GM18870 (cell line): ENCODE results near the gene GMPR2.

Source experiments
- ATAC-seq: cut with Tn5 transposase; IDR thresholded peaks from one replicate; pipeline ENCODE4 v1.9.1; 2021; ENCODE audit warnings: moderate library complexity; ENCODE audit not compliant: unreplicated experiment

GMPR2 gene

DNA sequence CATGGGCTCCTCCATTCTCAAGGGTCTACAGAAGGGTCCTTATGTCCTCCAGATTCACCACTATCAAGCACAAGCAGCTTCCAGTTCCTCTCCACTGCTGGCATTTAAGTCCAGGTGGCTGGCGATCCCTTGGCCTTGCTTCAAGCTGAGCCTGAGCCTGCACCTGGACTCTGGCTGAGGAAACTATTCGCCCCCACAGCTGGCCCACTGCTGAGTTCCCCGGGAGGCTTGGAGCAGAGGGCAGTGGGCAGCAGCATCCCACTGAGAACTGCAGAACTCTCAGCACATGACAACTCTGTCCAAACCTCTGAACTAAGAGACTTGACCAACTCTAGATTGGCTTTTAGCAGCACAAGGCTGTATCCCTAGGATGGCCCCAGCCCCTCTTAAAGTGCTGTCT, 50.0 kb downstream of the GMPR2 start:
- ATAC-seq = no peak

DNA sequence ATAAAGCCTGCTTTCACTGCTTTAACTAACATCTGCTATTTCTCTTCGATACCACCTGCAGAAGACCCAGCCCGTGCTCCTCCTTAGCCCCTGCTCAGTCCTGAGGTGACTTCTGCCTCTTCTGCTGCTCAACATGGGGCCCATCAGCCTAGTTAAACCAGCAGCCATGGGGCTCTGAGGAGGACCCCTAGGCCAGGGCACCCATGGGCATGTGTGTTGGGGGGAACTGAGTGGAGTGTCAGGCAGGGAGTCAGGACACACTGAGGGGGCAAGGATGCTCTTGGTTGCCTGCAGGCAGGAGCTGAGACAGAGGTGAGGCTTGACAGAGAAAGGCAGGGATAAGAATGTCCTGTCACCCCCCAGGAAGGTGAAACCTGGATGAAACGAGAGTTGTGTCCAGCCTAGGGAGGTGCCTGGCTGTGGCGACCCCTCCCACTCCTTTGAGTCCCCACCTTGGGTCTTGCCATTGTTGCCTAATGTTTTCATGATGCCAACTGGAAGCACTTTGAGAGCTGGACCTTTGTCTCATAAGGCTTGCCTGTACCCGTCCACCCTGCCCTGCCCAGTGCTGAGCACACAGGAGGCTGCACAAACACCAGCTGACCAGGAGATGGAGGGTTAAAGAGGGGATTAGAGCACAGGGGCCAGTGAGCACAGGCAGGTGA, 51.2 kb downstream of the GMPR2 start:
- no peak for ATAC-seq

DNA sequence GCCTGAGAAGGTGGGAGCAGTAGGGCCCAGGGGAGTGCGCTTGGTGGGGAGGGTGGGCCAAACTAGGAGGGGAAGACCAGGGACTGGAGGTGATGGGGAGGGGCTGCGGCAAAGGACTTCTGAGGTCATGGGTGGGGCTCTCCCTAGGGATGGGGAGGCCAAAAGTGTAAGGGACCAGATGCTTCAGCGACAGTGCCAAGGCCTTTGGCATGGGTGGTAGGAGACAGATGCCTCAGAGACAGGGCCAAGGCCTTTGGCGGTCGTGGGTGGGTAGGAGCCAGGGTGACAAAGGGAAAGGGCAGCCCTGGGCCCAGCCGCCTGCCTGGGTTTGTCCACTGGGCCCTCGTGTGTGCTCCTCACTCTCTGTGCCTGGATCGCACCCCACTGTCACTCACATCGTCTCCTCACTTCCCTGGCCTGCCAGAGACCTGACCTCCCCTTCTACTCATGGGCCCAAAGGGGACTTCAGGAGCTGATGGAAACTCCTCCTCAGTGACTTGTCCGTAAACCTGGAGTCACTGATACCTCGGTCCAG, 51.8 kb downstream of the GMPR2 start:
- no peak for ATAC-seq

DNA sequence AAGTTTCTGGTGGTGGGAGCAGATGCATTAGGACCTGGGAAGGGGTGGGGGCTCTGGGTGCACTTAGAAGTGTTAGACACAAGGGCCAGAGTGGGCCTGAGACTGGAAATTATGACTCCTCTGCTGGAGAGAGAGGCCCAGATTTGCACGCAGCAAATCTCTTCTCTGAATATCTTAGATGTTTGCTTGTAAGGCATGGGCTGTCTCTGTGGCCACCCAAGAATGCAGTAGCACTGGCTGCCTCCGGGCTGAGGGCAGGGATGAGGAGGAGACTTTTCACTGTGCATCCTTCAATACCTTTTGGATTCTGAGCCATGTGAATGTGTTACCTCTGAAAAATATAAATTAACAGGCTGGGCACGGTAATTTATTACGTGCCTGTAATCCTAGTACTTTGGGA, 52.6 kb downstream of the GMPR2 start:
- ATAC-seq = no peak

DNA sequence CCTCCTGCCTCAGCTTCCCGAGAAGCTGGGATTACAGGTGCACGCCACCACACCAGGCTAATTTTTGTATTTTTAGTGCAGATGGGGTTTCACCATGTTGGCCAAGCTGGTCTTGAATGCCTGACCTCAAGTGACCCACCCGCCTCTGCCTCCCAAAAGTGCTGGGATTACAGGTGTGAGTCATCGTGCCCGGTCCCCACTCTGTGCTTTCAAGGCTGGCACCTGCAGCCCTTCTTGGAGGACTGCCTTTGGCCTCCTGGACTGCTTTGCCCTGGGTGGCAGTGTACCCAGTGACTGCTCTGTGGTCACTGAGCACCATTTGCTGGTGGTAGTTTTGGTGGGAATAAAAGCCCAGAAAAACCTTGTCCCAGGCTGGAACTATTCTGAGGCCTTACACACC, 54.3 kb downstream of the GMPR2 start:
- ATAC-seq = no peak
